ENCODE data around the gene CACHD1.

Gene CACHD1

DNA sequence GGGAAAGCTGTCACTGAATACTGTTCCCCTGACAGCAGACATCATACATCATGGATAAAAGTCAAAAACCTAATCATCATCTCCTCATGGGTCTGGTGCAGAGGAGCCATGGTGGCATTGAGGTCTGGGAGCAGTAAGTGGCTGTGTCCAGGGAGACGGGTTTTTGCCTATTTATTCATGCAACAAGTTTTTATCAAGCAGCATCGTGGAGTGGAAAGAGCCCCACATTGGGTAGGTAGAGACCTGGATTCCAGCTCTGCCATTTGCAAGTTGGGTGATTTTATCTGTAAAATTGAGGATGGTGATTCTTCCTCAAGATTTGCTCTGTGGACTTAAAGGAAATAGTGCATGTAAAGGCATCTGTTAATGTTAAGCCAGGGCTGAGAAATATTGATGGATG is 4.2 kb downstream of the CACHD1 start:
- DNase-seq, result no peak

DNA sequence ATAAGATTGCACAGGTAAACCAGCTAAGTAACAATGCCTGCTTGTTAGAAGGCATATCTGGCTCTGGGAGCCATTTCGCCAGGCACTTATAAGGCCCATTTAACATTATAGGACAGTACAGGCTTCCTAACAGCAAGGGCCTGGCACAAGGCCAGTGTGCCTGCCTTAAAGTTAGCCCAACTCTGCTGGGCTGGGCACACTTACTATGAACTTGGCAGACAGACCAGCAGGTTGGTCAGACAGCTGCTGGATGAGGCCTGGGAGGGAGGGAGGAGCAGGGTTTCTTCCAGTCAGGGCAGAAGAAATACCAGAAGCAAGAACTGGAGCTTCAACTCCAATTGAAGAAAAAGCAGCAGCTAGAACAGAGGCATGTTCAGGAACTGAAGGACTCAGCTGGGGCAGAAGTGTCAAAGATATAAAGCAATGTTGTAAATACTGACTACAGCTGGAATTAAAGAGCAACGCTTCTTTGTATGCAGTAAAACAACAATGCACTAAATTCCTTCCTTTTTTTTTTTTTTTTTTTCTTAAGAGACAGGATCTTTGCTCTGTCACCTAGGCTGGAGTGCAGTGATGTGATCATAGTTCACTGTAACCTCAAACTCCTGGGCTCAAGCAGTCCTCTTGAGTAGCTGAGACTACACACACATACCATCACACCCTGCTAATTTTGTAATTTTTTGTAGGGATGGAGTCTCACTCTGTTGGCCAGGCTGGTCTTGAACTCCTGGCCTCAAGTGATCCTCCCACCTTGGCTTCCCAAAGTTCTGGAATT is 4.9 kb downstream of the CACHD1 start:
- DNase-seq, result no peak

DNA sequence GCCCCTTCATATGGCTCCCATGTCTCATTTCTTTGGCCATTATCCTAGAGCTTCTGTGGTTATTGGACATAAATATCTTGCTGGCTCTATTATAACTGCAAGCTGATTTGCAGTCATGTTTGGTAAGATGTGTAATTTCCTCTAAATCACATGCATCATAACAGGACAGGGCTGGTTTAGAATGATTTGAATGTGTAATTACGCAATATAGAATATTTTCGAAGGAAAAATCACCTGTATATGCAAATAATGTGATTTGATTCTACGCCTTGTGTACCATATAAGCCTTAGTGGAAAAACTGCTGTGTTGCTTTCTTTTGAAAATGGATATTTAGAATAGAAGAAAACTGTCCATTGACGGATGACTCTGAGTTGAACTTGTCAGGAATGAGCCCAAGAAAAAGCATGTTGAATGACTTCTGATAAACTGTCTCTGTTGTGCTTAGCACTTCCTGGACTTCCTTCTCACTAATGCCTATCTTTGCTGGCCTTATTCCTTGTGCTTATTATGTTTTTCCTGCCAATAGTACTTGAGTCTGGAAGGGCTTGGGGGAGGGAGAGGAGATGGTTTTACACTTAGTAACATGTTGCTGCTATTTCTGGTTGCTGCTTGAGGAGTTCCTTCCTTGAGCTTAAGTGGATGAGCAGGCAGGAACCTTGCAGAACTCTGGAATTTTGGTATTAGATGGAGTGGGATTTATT is 6.5 kb downstream of the CACHD1 start:
- DNase-seq, result no peak

DNA sequence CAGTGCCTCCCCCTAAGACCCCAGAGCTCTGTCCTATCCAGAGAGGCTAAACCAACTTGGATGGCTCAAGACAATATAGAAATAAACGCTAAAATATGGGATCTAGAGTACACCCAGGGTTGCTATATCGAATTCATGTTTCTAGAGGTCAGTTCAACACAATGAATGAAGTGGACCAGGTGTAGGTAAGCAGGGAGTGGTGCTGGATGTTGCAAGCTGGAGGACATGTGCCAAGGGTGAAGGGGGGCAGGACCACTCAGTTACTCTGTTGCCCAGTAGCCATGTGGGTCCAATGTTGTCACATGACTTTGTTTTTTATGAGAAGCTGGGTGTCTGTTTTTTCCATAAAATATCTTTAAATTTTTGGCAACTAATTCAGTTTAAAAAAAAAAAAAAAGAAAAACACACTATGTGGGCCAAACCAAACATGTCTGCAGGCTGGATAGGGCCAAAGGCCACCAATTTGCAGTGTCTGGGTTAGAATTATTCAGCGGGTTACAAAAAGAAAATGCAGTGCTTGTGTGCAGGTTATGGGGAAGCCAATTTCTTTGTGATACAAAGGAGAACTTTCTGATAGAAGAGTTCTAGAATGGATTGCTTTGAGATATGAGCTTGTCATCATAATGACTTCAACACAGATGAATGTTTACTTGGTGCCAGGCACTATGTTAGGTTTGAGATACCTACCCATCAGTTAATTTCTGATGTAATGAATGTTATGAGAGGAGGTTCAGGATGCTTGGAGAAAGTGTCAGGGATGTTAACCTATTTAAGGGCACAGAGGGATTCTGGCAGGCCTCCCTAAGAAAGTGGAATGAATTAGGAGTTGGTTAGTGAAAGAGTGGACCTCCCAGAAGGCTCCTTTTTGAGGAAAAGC is 8.9 kb downstream of the CACHD1 start:
- no peak for DNase-seq

DNA sequence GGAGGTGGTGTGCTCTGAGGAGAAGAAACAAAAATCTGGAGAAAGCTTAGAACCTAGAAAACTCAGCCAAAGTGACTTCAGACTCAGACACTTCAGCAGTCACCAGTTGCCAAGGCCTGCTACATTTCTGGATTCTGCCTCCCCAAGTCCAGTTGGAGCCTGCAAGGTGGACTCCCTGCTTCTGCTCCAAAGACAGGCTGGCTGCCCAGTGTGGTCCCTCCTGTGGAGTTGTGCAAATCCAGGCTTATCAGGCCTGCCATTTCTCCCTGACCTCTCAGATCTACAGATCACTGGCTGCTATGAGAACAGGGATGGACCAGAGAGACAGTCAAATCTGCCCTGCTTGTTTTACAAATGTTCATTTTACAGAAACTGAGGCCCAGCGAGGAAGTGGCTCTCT is 9.9 kb downstream of the CACHD1 start:
- DNase-seq, result no peak

DNA sequence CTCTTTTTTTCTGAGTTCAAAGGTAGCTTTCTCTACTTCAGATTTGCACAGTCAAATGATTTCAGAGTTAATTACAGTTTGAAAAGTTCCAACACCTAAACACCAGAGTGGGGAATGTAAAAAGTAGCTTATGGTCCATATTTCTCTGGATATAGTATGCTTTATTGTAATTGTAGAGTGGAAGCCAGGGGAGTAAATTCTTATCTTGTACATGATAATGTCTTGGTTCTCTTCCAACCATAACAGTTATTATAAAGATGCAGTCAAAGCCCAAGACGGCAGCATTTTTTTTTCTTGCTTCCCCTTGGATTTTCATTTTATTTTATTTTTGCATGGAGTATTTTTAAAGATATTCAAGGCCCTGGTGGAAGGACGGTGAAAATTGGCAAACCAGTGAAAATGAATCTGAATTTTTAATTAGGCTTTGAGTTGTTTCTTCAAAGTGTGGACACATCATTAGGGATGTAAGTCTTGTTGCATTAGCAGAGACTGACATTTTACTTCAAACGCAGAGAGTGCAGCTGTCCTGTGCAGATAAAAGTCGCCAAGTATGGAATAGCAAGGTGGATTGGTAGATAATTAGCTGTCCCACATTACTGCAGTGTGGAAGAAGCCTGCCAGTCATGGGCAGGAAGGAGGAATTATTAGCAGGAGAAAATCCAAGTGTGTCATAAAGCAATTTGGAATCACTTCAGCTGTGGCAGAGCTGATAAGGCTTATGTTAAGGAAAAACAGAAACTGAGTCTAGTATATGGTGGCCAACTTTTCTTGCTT is 11.3 kb downstream of the CACHD1 start:
- no peak for DNase-seq

DNA sequence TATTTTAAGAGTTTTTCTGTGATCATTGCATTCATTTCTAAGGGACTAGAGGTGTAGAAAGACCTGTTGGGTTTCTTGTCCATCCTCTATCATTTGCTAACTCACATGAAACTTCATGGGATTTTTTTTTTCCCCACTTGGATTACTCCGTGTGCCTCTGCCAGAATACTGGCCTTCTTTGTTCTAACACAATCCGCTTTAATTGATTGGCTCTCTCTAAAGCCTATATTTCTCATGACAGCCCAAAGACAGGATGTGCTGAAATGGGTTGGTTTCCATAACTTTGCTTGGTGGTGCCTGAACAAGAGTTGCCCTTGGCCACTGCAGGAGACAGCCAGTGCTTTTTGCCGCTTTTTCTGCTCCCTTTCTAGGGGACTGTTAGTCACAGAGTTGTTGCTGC is 12.2 kb downstream of the CACHD1 start:
- no peak for DNase-seq

DNA sequence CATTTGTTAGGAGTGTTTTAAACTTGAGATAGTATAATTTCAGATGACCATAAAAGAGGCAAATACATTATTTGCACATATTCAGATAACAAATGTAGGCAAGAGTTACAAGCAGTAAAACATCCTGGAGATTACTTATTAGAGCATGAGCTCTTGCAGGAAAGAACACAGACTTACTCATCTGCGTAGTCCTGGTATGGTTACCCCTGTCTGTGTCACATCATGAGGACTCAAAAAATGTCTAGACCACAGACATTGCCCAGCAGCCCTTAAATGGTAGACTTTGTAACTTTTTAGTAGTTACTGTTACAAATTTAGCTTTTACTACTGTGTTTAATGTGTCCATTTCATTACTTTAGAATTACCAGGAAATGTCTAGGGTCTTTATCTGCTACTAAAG is 12.8 kb downstream of the CACHD1 start:
- no peak for DNase-seq

DNA sequence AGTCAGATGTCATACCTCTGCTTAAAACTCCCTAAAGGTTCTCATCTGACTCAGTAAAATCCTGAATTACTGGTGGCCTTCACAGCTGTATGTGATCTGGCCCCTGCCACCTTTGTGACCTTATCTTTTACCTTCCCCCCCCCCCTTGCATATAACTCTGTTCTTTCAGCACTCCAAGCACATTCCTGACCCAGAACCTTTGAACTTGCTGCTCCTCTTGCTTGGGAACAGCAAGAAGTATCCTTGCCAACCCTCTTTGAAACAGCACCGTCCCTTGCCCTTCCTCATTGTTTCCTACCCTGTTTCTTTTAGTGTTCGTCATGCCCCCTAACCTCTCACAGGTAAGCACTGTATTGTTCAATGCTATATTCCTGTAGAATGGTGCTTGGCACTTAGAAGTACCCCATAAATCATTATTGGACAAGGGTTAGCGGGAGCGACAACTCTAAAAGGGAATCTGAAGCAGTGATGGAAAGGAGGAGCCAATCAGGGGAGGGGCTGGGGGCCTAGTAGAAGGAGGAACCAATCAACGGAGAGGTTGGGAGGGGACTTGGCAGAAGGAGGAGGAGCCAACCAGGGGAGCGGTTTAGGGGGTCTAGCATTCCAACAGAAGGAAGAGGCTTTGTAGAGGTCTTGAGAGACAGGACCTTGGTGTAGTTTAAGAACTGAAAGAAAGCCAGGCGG is 13.9 kb downstream of the CACHD1 start:
- DNase-seq, result no peak

DNA sequence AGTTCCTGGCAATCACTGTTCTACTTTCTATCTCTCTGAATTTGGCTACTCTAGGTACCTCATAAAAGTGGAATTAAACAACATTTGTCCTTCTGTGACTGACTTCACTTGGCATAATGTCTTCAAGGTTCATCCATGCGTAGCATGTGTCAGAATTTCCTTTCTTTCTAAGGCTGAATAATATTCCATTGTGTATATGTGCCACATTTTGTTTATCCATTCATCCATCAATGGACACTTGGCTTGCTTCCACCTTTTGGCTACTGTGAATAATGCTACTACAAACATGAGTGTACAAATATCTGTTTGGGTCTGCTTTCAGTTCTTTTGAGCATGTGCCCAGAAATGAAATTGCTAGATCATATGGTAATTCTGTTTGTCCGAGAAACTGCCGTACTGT is 14.7 kb downstream of the CACHD1 start:
- DNase-seq, result no peak

DNA sequence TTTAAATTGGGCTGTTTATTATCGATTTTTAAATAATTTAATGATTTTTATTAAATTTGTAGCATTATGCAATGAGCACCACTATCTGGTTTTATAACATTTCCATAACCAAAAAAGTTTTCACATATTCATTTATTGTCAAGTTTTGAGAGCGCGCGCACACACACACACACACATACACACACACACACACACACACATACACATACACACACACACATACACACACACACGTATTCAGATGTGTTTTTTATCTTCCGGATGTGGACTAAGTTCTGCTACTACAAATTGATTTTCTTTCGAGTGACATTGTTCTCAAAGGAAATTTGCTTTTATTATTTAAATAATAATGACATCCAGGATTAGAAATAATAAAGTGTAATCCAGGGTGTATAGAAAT is 16.3 kb downstream of the CACHD1 start:
- DNase-seq, result no peak

DNA sequence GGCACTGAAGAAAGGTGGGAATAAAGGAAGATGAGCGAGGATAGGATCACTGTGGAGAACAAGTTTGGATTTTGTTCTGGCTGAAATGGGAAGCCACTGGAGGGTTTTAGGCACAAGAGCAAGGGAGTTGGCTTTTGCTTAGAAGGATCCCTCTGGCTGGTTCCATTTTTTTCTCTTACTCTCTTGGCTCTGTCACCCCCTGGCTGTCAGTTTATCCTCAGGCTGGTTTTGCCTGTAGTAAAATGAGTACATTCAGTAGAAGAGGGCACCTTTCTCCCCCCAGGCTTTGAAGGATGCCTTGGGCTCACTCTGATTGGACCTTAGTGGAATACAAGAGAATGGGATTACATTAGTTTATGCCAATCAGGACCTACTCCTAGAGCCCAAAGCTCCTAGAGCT is 17.1 kb downstream of the CACHD1 start:
- DNase-seq, result no peak

DNA sequence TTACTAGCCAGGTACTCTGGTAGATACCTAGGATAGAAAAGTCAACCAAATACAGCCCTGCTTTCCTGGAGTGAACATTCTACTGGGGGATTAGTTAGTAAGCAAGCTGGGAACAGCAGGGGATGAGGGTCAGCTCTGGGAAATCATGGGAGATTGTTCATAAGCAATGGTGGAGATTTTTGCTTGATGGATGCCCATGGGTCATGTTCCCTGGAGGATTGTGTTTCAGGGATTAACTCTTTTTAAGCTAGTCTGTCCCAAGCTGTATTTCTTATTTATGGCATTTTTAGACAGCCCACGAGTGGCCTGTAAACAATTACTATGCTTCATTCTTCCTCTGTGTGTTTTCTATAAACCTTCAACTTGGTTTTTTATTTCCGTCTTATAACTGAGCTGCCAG is 18.9 kb downstream of the CACHD1 start:
- no peak for DNase-seq

DNA sequence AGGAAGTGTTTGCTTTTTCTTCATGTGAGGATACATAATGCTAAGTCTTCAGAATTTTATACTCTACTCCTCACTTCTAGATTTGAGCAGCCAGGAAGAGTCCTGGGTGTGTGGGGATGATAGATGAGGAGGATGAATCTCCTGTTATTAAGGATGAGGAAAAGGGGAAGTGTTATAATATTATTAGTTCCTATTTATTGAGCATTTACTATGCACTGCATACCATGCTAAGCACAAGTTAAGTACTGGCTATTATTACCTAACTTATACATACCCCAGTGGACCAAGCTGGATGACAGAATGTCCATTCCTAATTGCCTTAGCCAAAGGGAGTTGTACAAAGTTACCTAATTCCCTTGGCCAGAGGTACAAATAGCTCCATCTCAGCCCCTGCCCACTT is 19.8 kb downstream of the CACHD1 start:
- no peak for DNase-seq

DNA sequence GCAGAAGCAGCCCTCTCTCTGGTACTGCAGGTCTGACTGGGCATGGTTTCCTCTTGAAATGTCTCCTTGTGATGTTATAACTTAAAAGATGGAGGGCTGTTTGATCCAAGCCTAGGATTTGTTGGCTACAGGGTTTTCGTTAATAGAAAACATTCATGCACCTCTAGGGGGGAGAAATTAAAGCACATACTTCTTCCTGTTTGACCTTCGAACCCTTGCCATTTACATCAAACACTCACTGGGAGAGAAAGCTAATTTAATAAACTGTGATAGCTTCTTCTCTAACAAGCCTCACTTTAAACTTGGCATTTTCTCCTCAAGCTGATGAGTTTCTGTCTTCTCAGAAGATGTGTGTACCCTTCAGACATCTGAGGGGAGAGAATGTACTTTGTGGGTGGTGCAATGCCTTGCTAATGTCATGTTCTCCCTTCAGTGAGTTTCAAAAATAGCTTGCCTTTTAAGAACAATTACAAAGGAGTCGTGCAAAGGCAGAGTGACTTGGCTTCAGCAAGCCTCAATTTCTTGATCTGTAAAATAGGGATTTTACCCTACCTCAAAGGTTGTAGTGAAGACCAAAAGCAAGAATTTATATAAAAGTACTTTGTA is 20.4 kb downstream of the CACHD1 start:
- no peak for DNase-seq

DNA sequence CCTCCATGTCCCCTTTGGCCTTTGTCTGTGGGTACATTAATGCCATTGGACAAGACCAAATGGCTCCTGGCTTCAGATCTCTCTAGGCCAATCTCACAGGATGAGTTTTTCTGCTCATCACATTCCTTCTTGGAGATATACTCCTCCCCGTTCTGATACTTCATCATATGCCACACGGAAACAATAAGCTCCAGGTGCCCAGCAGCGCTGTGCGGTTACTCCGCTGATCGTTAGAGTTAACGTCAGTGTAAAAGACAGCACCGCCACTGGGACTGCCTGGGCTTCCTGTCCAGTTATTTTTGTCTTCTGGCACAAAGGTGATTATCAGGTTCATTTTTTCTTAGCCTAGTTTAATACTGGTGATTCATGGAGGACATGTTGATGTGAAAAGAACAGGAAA is 22.5 kb downstream of the CACHD1 start:
- DNase-seq, result no peak

DNA sequence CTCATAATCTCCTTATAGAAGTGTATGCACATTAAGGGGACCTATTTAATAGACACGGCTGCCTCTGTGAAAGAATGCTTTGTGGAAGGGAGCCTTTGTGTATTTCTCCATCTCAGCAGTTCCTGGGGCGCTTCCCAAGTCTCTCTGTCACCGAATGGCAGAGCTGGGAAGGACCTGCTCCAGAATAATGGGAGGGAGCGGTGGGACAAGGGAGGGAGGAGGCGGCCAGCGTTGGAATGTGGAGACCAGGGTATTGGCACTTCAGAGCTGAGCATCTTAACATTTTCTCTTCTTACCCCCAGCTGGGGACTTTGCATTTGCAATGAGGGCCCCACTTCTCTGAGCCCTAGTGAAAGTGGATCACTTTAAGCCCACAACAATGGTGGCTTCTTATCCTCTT is 23.9 kb downstream of the CACHD1 start:
- no peak for DNase-seq

DNA sequence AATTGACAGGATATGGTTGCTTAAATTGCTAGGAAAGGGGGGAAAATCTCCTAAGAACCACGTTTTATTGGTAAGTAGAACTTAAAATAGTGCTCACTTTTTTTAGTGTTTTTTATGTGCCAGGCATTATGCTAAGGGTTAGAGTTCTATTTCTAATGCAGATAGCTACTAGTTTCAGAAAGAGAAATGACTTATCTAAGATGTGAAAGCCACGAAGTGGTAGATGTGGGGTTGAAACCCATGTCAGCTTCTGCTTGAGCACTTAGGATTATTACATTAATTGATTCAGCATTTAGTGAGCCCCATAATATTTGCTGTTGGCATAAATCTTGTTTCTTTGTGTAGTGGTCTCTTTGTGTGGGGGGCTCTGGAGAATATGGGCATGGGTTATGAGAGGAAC is 24.7 kb downstream of the CACHD1 start:
- DNase-seq, result no peak

DNA sequence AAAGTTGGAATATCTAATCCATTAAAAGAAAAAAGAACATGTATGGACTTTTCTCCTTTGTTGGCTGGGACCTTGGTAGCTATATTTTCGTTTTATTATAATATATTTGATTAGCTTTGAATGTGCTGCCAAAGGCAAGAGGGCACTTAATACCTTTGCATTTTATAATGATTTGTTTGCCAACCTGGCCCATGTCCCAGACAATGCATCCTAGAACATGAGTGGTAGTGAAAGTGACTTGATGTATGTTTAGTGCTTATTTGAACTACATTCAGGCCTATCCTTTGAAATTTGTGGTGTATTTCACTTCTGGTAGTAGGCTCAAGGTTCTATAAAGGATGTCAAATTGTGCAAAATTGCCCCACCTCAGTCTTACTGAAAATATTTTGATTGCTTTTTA is 25.9 kb downstream of the CACHD1 start:
- no peak for DNase-seq

DNA sequence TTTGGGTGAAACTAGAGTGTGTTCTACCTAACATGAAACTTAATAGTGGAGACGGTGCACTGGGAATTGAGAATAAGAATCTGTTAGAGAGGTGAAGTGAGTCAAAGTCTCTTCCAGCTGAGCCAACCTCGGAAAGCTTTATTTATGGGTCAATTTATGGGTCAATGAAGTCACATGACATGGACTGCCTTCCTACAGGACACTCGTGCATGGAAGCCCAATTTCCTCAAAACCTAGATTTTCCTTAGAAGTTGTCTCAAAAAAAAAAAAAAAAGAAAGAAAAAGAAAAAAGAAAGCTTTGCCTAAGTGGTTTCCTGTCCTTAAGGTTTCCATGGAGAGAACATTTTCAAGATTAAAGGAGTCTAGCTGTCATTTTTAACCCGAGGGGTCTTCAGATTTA is 26.7 kb downstream of the CACHD1 start:
- no peak for DNase-seq

DNA sequence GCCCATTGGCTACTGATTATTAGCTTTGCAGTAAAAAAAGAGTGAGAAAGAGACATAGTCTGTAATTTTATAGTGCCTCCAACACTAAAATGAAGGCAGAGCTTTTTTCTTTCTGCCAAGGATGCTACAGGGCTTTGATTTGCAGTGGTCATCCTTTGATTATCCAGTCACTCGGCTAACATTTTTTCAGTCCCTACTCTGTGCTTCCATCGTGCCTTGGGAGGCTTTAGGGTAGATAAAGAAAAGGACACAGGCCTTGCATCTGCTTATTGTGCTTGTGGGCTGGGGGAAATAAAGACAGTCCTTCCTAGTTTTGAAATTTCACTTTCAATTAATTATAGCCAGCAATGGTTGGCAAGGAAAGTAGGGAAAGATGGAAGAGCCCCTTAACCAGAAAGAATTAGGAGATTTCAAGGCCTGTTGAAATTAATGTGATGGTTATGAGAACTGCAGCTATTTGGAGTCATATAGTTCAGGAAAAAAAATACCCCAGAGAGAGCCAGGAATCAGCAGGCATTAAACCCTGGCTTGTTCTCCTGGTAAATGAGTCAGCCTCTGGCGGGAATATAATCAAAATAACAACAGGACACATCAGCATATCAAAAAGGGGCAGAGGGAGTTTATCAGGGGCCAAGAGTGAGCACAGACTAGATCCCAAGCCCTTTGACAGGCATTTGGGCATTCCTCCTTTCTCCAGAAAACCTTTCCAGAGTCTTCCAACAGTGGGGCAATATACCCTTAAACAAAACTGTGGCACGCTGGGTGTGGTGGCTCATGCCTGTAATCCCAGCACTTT is 27.4 kb downstream of the CACHD1 start:
- no peak for DNase-seq
